HUDEP-2 (cell line): ENCODE measurements around the gene ARID5A.

Experiments
- DNase-seq, 76 experiments: peaks; one replicate each; lab custom pipeline; 2025; ENCODE audit not compliant: unreplicated experiment in 76 of 76; lab: John Stamatoyannopoulos, UW

The ARID5A gene

GRCh38 chr2:96526101-96526591 lies 10.4 kb upstream of the ARID5A start:
- no peak for DNase-seq

- no peak for DNase-seq
Measured at GRCh38 chr2:96526615-96527285, 9.8 kb upstream of the ARID5A start.

GRCh38 chr2:96527286-96528005 lies 9.1 kb upstream of the ARID5A start:
- DNase-seq: no peak

- DNase-seq: peak in 8 of 76 experiments; percentile 3 to 25 (median 8)
Measured at GRCh38 chr2:96528006-96528699, 8.4 kb upstream of the ARID5A start.

- no peak for DNase-seq
Measured at GRCh38 chr2:96528700-96529375, 7.7 kb upstream of the ARID5A start.

GRCh38 chr2:96529376-96530143 lies 7.0 kb upstream of the ARID5A start:
- DNase-seq: no peak

GRCh38 chr2:96530144-96530430 lies 6.5 kb upstream of the ARID5A start:
- DNase-seq: no peak

- DNase-seq: no peak
Measured at GRCh38 chr2:96530474-96531357, 5.8 kb upstream of the ARID5A start.

- DNase-seq: no peak
Measured at GRCh38 chr2:96531366-96531765, 5.2 kb upstream of the ARID5A start.

GRCh38 chr2:96531872-96532505 lies 4.6 kb upstream of the ARID5A start:
- DNase-seq: peak in 61 of 76 experiments; percentile 5 to 72 (median 36)

- no peak for DNase-seq
Measured at GRCh38 chr2:96532641-96533291, 3.8 kb upstream of the ARID5A start.

- no peak for DNase-seq
Measured at GRCh38 chr2:96533292-96534073, 3.1 kb upstream of the ARID5A start.

- no peak for DNase-seq
Measured at GRCh38 chr2:96534141-96534540, 2.4 kb upstream of the ARID5A start.

- no peak for DNase-seq
Measured at GRCh38 chr2:96534701-96535181, 1.8 kb upstream of the ARID5A start.

GRCh38 chr2:96535331-96535730 lies 1.2 kb upstream of the ARID5A start:
- DNase-seq: no peak

- peak in 25 of 76 experiments; percentile 4 to 41 (median 18) for DNase-seq
Measured at GRCh38 chr2:96537066-96537733, 648 bp downstream of the ARID5A start.
